DOHH2 (cell line): ENCODE results near the gene NFATC4.

Experiments used
- EZH2phosphoT487 ChIP-seq: fragments of 200-600 bp; sonication (generic); IDR thresholded peaks from 2 replicates; pipeline ENCODE4 v1.6.1; 2017; ENCODE audit warnings: borderline replicate concordance, mild to moderate bottlenecking, antibody characterized with exemption, low read length, moderate library complexity, mixed read lengths
- TF ChIP-seq, protein P1 (sequence below): fragments of 200-600 bp; sonication (generic); IDR thresholded peaks from one replicate; pipeline ENCODE4 v1.5.1; 2014; ENCODE audit warnings: antibody characterized with exemption, mild to moderate bottlenecking, low read depth, low read length; ENCODE audit not compliant: poor library complexity, severe bottlenecking

DNA sequence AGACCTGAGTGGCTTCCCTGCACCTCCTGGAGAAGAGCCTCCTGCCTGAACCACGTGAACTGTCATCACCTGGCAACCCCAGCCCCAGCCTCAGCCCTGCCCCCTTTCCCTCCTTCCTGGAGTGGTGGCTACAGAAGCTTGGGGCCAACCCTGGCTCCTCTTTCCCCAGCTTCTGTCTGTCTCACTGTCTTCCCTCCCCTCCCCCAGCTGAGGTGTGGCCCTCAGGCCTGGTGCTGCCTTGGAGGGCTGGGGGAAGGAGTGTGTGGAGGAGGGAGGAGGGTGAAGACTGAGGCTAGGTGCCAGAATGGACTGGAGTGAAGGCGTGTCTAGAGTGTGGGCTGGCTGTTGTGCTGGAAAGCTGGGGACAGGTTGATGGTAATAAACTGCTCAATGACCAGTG is 9.7 kb downstream of the NFATC4 start:
- TF ChIP-seq, protein P1, sequence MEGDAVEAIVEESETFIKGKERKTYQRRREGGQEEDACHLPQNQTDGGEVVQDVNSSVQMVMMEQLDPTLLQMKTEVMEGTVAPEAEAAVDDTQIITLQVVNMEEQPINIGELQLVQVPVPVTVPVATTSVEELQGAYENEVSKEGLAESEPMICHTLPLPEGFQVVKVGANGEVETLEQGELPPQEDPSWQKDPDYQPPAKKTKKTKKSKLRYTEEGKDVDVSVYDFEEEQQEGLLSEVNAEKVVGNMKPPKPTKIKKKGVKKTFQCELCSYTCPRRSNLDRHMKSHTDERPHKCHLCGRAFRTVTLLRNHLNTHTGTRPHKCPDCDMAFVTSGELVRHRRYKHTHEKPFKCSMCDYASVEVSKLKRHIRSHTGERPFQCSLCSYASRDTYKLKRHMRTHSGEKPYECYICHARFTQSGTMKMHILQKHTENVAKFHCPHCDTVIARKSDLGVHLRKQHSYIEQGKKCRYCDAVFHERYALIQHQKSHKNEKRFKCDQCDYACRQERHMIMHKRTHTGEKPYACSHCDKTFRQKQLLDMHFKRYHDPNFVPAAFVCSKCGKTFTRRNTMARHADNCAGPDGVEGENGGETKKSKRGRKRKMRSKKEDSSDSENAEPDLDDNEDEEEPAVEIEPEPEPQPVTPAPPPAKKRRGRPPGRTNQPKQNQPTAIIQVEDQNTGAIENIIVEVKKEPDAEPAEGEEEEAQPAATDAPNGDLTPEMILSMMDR, result no peak
- TF ChIP-seq EZH2phosphoT487, result no peak
